Activated gamma-delta T cell treated with Interleukin-2 at 50 U/mL for 16 hours (primary cell): Measurements from ENCODE around the gene BEST4.
A peak's percentile ranks its signal among the peaks of the same experiment; 100 is the strongest.
"Not testable (repeated sequence)": the region's sequence is repeated elsewhere in the genome, so short reads cannot be mapped to it uniquely, and the experiment has no call there.

Experiments
- DNase-seq: peaks from one replicate; pipeline ENCODE4 v3.0.0-alpha.2; 2020

Gene BEST4

DNA sequence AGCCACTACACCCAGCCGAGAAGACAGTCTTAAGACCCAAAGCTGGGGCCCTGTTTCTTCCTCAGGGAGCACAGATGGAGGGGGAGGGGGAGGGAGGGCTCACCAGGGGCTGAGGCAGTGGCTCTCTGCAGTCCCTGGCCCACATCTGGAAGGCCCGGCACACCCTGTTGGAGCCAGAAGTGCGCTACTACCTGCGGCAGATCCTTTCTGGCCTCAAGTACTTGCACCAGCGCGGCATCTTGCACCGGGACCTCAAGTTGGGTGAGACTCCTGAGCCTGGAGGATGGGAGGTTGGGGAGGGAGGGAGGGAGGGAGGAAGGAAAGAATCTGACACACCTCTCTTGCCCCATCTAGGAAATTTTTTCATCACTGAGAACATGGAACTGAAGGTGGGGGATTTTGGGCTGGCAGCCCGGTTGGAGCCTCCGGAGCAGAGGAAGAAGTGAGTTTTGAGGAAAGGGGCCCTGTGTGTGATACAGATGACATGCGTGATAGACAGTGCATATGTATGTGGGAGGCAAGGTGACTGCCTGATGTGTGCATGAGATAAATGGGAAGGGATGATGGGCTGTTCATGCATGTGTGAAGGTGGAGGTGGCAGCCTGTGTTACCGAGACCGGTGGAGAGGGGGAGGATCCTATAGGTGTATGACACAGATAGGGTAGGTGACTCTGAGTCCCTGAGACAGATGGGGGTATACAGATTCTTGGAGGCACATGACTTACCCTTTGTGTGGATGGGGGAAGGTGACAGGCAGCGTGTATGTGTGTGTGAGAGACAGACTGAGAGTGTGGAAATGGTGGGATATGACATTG lies 13.7 kb upstream of the BEST4 start:
- DNase-seq: no peak

DNA sequence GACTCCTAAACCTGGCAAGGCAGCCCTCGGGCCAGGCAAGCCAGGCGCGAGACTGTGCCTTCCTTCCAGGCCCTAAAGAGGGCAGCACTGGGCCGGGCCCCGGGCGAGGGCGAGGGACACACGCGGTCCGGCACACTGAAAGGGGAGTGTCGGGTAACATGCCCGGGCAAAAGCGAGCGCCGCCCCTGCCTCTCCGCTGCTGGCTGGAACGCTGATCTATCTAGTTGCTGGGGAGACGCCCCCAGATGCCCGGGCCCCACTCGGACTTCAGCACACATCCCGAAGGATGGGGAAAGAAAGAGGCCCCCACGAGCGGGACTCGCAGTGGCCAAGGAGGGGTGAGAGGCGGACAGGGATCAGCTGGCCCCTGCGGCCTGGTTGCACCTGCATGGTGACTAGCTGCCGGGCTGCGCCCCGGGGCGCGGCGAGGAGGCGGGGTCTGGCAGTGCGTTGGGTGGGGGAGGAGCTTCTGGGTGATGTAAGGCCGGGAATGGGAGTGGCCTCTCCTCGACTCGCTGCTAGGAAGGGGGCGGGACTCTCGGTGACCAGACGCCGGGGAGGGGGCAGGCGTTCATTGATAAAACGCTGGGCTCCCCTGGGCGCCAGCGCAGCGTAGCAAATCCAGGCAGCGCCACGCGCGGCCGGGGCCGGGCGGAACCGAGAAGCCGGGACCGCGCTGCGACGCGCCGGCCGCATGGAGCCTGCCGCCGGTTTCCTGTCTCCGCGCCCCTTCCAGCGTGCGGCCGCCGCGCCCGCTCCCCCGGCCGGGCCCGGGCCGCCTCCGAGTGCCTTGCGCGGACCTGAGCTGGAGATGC lies 12.0 kb upstream of the BEST4 start, which contains the start of gene PLK3:
Gene PLK3 (plus strand): TSS at position 608 of the 815 bp plus-strand sequence. CDS start 87 bp downstream, at position 695.
- peak; percentile 98 for DNase-seq

DNA sequence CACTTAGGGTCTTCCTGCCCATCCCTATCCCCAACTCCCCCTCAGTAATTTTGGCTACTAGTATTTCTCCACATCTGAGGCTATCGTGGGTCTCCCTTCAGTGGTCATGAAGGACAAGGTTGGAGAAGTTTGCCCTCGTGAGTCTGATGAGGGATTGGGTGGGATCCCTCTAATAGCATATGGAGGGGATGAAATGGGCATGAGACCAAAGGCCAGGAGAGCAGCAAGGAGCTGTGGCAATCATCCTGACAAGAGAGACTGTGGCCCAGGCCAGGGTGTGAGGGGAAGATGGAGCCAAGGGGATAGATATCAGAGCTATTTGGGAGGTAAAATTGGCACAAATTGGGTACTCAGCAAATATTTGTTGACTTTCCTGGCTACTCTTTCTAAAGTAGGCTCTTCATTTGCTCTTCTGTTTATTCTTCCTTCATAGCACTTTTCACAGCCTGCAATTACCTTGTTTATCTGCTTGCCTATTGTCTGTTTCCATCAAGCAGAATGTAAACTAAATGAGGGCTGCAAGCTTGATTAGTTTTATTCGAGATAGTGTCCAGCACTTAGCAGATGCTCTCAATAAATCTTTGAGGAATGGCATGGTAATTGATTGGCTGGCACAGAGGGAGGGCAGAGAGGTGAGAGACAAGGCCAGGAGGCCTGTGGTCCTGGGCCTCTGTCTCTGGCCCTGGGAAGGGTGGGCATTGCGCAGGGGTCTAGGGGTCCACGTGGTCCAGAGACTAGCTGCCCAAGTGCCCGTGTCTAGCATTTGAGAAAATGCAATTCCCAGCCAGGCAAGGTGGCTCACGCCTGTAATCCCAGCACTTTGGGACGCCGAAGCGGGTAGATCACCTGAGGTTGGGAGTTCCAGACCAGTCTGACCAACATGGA lies 10.8 kb upstream of the BEST4 start:
- no peak for DNase-seq

DNA sequence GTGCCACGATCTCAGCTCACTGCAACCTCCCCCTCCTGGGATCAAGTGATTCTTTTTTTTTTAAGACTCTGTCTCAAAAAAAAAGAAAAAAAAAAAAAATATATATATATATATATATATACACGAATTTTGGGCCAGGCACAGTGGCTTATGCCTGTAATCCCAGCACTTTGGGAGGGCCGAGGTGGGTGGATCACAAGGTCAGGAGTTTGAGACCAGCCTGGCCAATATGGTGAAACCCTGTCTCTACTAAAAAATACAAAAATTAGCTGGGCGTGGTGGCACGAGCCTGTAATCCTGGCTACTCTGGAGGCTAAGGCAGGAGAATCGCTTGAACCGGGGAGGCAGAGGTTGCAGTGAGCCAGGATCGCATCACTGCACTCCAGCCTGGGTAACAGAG lies 9.9 kb upstream of the BEST4 start:
- DNase-seq: not testable (repeated sequence)

DNA sequence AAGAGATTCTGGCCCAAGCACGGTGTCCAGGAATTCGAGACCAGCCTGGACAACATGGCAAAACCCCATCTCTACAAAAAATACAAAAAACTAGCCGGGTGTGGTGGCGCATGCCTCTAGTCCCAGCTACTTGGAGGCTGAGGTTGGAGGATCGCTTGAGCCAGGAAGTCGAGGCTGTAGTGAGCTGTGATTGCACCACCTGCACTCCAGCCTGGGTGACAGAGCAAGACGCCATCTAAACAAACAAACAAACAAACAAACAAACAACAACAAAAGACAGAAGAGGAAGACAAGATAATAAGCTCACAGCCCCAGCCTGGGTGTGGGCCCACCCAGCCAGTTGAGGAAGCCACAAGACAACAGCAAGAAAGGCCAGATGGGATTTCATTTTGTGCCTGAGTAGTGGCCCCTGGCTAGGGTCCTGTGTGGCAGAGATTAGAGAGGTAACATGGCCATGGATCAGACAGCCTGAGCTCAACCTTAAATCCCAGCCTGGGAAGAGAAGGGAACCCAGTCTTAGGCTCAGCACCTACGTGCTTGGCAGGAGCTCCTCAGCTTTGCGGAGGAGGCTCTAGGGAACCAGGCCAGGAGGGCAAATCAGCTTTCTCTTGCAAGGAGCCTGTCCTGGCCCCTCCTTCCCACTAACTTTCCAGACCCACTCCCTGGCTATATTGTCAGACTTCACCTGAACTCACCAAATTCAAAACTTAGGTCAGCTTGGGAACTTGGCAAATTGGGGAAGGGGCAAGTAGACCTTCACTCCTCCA lies 4.9 kb upstream of the BEST4 start:
- no peak for DNase-seq

DNA sequence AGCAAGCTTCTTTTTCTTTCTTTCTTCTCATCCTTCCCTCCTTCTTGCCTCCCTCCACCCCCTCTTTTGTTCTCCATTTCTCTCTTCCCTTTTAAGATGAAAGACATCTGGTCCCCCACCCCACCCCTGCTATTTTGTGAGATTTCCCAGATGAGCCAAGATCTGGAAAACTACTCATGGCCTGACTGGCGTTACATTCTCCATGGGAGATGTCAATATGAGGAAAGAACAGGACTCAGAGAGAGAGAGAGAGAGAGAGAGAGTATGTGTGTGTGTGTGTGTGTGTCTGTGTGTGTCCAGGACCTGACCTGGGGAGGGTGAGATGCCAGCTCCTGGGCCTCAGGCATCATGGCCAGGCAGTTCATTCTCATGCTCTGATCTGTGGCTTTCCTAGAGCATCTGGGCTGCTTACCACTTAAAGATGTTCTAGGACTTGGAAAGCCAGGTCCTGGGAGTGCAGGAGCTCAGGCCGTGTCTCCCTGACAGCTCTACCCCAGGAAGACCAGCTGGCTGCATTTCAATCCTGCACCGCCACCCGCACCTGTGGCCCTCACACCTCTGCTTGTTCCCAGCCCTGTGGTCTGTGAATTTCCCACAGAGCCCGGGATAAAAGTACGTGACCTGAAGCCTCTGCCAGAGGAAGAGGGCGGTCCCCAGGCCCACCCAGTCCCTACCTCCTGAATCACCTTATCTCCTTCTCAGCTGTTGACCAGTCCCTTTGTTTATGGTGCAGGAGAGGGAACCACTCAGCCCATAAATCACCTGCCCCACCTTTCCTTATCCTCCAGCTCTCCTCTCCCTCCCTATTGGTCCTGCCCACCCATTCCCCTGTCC lies 3.2 kb upstream of the BEST4 start:
- DNase-seq: no peak

DNA sequence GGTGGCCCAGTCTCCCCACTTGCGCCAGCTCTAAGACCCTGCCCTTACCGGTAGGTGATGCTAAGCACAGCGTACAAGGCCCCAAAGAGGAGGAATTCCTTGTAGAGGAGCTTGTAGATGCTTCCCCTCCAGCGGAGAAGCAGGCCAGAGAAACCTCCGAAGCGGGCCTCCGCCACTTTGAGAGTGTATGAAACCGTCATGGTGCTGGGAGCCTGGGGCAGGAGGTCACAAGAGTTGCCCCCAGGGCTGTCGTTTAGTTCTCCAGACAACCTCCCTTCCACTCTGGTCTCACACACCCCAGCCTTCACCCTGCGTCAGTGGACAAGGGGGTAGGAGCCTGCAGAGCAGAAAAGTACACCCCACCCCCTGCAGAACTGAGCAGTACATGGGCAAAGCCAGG lies 464 bp downstream of the BEST4 start:
- no peak for DNase-seq

DNA sequence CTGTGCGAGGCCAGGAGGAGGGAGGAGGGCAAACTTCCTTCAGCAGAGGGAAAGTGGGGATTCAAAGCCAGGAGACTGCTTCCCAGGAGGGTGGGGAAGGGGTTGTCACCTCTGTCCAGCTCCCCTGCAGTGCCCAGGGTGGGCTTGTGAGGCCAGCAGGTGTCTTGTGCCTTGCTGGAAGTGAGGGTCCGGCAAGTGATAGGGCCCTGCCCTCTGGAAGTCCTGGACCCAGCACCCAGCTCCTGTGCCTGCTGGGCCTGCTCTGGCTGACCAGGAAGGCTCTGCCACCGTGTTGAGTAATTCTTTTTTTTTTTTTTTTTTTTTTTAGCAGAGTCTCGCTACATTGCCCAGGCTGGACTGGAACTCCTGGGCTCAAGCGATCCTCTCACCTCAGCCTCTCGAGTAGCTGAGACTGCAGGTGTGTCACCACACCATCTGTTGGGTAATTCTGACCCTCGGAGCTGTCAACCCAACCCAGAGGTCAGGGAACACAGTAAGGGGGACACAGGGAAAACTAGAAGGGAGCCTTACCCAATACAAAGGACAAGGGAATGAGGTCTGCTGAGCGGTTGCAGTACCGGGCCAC lies 1.0 kb downstream of the BEST4 start:
- DNase-seq: no peak

DNA sequence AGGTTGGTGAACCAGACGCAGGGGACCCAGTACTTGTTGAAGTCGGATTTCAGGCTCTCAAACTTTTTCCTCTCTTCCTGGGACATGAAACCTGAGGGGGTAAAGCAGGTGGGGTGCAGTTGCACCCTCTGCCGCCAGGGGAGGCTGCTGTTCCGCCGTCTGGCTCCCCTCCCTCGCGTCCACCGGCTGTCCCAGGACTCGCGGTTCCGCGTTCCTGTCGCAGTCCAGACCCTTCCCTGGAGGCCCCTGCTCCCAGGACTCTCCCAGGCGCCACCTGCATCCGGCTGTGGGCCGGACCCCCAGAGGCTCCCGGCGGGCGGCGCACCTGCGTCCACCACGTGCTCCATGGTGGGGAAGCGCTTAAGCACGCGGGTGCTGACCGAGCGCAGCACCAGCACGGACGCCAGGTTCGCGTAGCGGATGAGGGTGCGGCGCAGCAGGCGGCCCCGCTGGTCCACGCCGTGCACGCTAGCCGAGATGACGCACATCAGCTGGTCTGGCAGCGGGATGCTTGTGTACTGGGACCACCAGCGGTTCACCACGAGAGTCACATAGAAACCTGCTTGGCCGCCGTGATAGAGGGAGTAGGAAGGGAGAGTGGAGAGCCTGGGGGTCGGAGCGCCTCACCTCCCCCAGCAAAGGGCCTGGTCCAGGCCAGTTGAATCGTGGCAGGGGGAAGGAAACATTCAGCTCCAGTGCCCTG lies 1.7 kb downstream of the BEST4 start:
- DNase-seq: peak; percentile 75

DNA sequence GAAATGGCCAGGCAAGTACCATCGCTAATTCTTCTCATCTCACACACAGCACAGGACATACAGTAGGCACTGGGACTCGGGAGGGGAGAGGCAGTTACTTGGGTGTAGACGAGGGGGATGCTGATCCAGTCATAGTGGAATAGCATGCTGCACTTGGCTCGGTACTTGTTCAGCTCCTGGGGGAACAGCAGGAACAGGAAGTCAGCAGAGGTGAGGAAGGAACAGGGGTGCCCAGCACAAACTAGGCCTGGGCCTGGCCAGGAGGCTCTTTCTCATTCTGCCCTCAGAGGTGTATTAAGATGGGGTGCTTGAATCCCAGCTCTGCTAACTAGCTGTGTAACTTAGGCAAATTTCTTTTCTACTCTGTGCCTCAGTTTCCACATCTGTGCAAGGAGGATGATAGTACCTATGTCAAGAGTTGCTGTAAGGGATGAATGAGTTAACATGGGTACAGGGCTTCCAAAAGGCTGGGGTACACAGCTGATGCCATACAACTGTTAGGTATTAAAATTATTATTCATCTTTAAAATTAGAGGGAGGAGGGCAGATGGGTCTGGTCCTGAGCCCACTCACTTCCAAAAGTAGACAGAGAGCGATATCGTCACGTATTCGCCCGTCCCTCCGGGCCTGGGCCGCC lies 2.4 kb downstream of the BEST4 start:
- no peak for DNase-seq

DNA sequence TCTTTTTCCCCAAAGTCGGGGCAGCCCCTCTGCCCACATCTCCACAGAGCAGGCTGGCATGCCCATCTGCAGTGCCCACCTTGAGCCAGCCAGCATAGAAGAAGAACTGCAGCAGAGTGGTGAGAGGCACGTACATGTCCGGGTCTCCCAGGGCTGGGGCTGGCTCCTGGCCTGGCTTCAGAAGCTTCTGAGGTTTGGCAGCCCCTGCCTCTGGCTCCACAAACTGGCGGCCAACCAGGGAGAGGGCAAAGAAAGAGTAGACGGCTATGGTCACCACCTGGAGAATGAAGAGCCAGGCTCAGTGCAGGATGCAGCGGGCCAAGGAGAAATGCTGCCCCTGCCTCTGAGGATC lies 3.0 kb downstream of the BEST4 start:
- DNase-seq: no peak

DNA sequence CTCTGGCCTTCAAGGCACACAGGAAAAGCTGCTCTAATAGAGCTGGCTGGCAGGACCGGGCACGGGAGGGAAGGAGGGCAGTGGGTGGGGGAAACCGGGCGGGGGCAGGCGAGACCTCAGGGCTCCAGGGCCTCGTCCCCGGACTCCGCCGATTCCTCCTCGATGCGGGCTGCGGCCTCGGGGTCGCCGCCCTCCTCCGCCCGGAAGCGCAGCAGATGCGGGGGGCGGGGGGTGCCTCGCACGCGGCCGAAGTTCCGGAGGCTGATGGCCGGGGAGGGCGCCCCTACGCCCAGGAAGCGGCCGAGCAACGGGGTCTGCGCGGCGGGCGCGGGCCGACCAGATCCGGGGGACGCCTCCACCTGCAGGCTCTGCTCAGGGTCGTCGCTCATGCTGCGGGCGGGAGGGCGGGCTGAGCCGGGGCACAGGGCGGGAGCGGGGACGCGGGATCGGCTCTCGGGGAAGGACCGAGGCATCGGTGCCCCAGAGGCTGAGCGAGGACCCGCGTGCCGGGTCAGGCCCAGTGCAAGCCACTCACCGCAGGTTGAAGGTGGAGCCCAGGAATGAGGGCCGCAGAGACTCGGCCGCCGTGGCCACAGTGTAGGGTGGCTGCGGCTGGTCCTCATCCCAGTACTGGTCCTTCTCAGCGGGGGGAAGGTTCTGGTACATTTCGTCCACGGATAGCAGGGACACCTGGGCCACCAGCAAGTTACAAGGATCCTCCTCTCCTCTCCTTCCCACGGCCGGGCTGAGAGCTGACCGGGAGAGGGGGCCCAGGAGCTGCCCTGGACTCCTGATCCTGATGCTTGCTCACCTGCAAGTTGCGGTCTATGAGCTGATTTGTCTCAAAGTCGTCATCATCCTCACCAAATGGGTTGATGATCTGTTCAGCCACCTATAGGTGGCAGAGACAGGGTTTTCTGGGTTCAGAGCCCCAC lies 3.6 kb downstream of the BEST4 start:
- peak; percentile 39 for DNase-seq

DNA sequence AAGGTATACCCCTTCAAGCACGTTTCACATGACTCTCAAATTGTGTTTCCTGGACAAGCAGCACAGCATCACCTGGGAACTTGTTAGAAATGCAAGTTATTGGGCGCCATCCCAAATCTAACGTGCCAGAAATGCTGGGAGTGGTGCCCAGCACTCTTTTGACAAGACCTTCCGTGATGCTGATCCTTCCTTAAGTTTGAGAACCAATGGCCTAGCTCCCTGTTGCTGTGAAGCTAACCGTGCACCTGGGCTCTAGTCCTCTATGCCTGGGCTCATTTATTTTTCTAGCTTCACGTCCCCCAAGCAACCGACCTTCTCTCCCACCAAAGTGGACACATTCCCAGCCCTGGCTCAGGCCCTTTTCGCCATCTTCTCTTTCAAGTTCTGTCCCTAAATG lies 4.3 kb downstream of the BEST4 start:
- no peak for DNase-seq

DNA sequence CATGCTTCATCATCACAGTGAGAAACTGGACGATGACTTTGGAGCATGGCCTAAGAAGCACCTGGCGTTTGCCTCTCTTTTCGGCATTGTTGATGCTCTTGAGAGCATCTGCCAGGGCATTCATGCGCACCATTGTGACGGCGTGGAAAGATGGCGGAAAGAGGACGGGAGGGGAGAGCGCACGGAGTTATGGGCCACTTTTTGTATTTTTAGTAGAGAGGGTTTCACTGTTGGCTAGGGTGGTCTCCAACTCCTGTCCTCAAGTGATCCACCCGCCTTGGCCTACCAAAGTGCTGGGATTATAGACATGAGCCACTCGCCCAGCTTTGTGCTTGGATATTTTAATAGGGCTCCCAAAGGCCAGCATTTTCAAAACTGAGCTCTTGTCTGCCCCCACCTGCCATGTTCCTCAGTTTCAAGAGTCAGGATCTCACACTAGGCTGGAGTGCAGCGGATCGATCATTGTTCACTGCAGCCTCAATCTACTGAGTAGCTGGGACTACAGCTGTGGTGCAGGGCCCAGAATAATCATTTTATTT lies 7.3 kb downstream of the BEST4 start:
- no peak for DNase-seq

DNA sequence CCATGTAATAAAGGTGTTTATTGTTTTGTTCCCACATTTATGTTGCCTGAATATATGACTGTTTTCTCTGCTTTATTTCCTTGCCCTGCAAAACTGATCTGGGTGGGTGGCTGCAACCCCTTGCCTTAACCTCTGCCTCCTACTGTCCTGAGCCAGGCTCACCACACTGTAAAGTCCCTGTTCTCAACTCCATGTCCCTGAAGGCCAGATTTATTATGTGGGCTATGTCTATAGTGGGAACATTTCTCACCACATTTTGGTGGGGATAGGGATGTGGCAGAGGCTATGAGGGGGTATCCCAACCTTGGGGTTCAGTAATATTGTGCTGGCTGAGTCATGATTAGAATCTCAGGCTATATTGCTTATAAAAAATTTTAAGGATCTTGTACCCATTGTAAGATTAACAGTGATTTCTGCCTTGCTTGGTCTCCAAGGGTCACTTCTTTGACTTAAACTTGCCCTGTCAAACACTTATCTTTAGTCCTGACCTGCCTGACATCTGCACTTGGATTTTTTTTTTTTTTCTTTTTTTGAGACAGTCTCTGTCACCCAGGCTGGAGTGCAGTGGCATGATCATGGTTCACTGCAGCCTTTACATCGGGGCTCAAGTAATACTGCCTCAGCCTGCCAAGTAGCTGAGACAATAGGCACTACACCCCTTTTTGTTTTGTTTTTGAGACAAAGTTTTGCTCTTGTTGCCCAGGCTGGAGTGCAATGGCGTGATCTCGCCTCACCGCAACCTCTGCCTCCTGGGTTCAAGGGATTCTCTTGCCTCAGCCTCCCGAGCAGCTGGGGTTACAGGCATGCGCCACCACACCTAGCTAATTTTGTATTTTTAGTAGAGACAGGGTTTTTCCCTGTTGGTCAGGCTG lies 9.0 kb downstream of the BEST4 start:
- DNase-seq: no peak

DNA sequence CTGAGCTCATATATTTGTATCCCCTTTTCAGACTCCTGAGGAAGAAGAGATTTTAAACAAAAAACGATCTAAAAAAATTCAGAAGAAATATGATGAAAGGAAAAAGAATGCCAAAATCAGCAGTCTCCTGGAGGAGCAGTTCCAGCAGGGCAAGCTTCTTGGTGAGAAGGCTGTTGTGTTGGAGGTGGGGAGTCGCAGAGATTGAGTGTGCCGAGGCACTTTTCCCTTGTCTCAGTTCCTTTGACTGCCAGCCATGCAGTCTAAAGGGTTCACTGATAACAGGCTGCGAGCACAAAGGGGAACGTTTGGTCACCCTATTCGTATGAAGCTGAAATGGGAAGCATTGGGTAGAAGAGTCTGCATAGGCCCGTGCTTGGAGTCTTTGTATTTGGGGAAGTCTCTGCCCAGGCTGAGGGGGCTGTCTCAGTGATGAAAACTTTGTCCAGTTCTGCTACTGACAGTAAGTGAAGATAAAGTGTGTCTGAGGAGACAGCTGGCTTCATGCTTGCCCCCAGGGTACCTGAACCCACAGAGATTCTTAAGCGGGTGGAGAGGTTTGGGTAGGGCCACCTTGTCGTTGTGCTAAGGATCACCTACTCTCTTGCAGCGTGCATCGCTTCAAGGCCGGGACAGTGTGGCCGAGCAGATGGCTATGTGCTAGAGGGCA lies 9.9 kb downstream of the BEST4 start:
- no peak for DNase-seq

DNA sequence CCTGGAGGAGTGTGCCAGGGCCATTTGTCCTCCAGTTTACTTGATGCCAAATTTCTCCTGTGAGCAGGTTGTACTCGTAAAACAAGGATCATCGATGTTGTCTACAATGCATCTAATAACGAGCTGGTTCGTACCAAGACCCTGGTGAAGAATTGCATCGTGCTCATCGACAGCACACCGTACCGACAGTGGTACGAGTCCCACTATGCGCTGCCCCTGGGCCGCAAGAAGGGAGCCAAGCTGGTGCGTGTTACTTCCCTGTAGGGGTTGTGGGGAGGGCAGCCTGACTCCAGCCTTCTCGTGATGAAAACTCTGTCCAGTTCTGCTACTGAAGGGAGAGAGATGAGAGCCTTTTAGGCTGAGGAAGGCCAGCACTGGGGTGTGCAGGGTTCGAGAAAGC lies 10.4 kb downstream of the BEST4 start:
- no peak for DNase-seq
